Fibroblast of the conjunctiva (primary cell): Measurements from ENCODE around the gene BAMBI.
"Not testable (repeated sequence)": the region's sequence is repeated elsewhere in the genome, so short reads cannot be mapped to it uniquely, and the experiment has no call there.

Source experiments
- DNase-seq: peaks from one replicate; pipeline ENCODE4 v3.0.0-alpha.2; 2010; ENCODE audit warnings: low read depth

BAMBI gene

GRCh38 chr10:28676968-28677887 lies at the start of gene BAMBI:
BAMBI (plus strand) TSS chr10:28677521; CDS start chr10:28677898, 377 bp downstream.
- peak; percentile 69 for DNase-seq

GRCh38 chr10:28628184-28628893 lies 49.0 kb upstream of the BAMBI start:
- peak; percentile 66 for DNase-seq

- no peak for DNase-seq
Measured at GRCh38 chr10:28631896-28632583, 45.3 kb upstream of the BAMBI start.

- DNase-seq, result no peak
Measured at GRCh38 chr10:28632584-28632945, 44.8 kb upstream of the BAMBI start.

- no peak for DNase-seq
Measured at GRCh38 chr10:28633750-28634149, 43.6 kb upstream of the BAMBI start.

GRCh38 chr10:28637346-28637745 lies 40.0 kb upstream of the BAMBI start:
- DNase-seq, result no peak

GRCh38 chr10:28638392-28638791 lies 38.9 kb upstream of the BAMBI start:
- no peak for DNase-seq

- DNase-seq, result no peak
Measured at GRCh38 chr10:28640551-28640950, 36.8 kb upstream of the BAMBI start.

- no peak for DNase-seq
Measured at GRCh38 chr10:28644647-28645046, 32.7 kb upstream of the BAMBI start.

- no peak for DNase-seq
Measured at GRCh38 chr10:28652106-28652505, 25.2 kb upstream of the BAMBI start.

- DNase-seq, result no peak
Measured at GRCh38 chr10:28652703-28653102, 24.6 kb upstream of the BAMBI start.

- DNase-seq, result not testable (repeated sequence)
Measured at GRCh38 chr10:28658824-28659223, 18.5 kb upstream of the BAMBI start.

- peak; percentile 67 for DNase-seq
Measured at GRCh38 chr10:28661035-28661434, 16.3 kb upstream of the BAMBI start.

GRCh38 chr10:28663576-28664368 lies 13.5 kb upstream of the BAMBI start:
- DNase-seq, result peak; percentile 79

- peak; percentile 18 for DNase-seq
Measured at GRCh38 chr10:28664369-28664740, 13.0 kb upstream of the BAMBI start.

- DNase-seq, result no peak
Measured at GRCh38 chr10:28666751-28667467, 10.4 kb upstream of the BAMBI start.

- no peak for DNase-seq
Measured at GRCh38 chr10:28668363-28669226, 8.7 kb upstream of the BAMBI start.

GRCh38 chr10:28669227-28670173 lies 7.8 kb upstream of the BAMBI start:
- DNase-seq, result no peak

GRCh38 chr10:28674782-28675181 lies 2.5 kb upstream of the BAMBI start:
- no peak for DNase-seq
